ENCODE data around the gene TMEM240.

GRCh38 chr1:1507305-1507704 is 33.1 kb downstream of the TMEM240 start:
- TF ChIP-seq EZH2 (IDR thresholded peaks at IDR 0.05; ENCODE audit: insufficient read depth, poor library complexity, severe bottlenecking) (no peak), EZH2phosphoT487 (IDR thresholded peaks at IDR 0.05; ENCODE audit: insufficient read depth, low read depth) (no peak)

Measured in GM23248 (cell line).